ENCODE results near the gene FOXO1. TPM values are rescaled to one million over a fixed set of nuclear protein-coding genes. Genes with fewer than 3 reads are reported as not detected.

Gene FOXO1
- total RNA-seq, 2 donors from 2014 or later: 41.7 to 60.9 TPM

DNA sequence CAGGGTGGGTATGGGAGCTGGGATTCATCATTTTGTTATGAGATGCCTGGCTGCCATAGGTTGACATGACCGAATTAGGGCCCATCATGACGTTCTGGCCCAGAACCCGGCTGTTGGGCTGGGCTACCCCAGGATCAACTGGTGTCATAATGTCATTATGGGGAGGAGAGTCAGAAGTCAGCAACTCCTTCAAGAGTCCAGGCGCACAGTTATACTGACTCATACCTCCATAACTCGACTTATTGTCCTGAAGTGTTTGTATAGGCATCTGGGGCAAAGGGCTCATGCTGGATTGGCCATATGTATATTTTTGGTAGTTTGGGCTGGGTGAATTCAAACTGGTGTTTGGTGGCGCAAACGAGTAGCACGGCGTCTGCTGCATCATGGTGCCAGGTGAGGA lies 106.5 kb downstream of the FOXO1 start:
- no peaks in the 10 kb centered on the region for H3K36me3 ChIP-seq
- H3K9me3 ChIP-seq: no peaks in the 10 kb centered on the region
- H3K27ac ChIP-seq: no peak overlapping the region
- peaks cover 46 to 72% of the 10 kb centered on the region in 2 donors for H3K4me1 ChIP-seq (ENCODE audit: control insufficient read depth in 1 of 2, low read depth in 2 of 2)
- no peak overlapping the region for H3K4me3 ChIP-seq
- no peak for ATAC-seq (ENCODE audit: insufficient number of reproducible peaks, low FRiP score, low read depth)
- H3K27me3 ChIP-seq (replicated peaks; ENCODE audit: insufficient read depth): no peaks in the 10 kb centered on the region
- TF ChIP-seq, protein P1, sequence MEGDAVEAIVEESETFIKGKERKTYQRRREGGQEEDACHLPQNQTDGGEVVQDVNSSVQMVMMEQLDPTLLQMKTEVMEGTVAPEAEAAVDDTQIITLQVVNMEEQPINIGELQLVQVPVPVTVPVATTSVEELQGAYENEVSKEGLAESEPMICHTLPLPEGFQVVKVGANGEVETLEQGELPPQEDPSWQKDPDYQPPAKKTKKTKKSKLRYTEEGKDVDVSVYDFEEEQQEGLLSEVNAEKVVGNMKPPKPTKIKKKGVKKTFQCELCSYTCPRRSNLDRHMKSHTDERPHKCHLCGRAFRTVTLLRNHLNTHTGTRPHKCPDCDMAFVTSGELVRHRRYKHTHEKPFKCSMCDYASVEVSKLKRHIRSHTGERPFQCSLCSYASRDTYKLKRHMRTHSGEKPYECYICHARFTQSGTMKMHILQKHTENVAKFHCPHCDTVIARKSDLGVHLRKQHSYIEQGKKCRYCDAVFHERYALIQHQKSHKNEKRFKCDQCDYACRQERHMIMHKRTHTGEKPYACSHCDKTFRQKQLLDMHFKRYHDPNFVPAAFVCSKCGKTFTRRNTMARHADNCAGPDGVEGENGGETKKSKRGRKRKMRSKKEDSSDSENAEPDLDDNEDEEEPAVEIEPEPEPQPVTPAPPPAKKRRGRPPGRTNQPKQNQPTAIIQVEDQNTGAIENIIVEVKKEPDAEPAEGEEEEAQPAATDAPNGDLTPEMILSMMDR (IDR thresholded peaks at IDR 0.05): no peak
- DNase-seq (ENCODE audit: low spot score): no peak

- H3K4me3 ChIP-seq: no peak overlapping the region
- TF ChIP-seq, protein P1 (IDR thresholded peaks at IDR 0.05): no peak
- DNase-seq (ENCODE audit: low spot score) (no peak), ATAC-seq (ENCODE audit: insufficient number of reproducible peaks, low FRiP score, low read depth) (no peak)
- H3K27ac ChIP-seq: no peak overlapping the region
- H3K4me1 ChIP-seq (ENCODE audit: control insufficient read depth in 1 of 2, low read depth in 2 of 2): peaks cover 33 to 66% of the 10 kb centered on the region in 2 donors
- H3K27me3 ChIP-seq (replicated peaks; ENCODE audit: insufficient read depth): no peaks in the 10 kb centered on the region
- no peaks in the 10 kb centered on the region for H3K36me3 ChIP-seq
- H3K9me3 ChIP-seq: no peaks in the 10 kb centered on the region
Observed at GRCh38 chr13:40558656-40559055, 107.8 kb downstream of the FOXO1 start.

- no peaks in the 10 kb centered on the region for H3K36me3 ChIP-seq
- H3K4me3 ChIP-seq: no peak overlapping the region
- H3K27me3 ChIP-seq (replicated peaks; ENCODE audit: insufficient read depth): no peaks in the 10 kb centered on the region
- TF ChIP-seq, protein P1 (IDR thresholded peaks at IDR 0.05): no peak
- no peak overlapping the region for H3K27ac ChIP-seq
- no peaks in the 10 kb centered on the region for H3K9me3 ChIP-seq
- peaks cover 20 to 47% of the 10 kb centered on the region in 2 donors for H3K4me1 ChIP-seq (ENCODE audit: control insufficient read depth in 1 of 2, low read depth in 2 of 2)
- no peak for DNase-seq (ENCODE audit: low spot score)
- no peak for ATAC-seq (ENCODE audit: insufficient number of reproducible peaks, low FRiP score, low read depth)
Observed at GRCh38 chr13:40556453-40556852, 110.0 kb downstream of the FOXO1 start.

DNA sequence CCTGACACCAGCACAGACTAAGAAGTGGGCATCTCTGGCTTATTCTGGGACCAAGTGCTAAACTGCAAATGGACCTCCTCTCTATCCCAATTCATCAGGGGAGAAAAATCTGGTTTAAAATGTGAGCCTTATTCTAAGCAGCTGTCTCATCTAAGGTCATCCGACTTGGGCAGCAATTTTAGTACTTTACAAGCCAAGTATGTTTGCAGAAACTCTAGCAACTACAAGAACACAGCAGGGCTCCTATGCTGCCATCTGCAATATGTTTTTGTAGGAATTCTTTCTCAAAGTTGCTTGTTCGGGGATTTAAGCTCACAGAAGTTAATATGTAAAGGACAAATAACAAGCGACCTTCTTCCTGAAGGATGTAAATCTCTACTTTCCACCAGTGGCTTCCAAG lies 113.1 kb downstream of the FOXO1 start:
- ATAC-seq (ENCODE audit: insufficient number of reproducible peaks, low FRiP score, low read depth) (no peak), DNase-seq (ENCODE audit: low spot score) (no peak)
- TF ChIP-seq, protein P1 (IDR thresholded peaks at IDR 0.05): no peak
- no peaks in the 10 kb centered on the region for H3K36me3 ChIP-seq
- H3K27ac ChIP-seq: no peak overlapping the region
- no peaks in the 10 kb centered on the region for H3K9me3 ChIP-seq
- peaks cover 19 to 49% of the 10 kb centered on the region in 2 donors for H3K4me1 ChIP-seq (ENCODE audit: control insufficient read depth in 1 of 2, low read depth in 2 of 2)
- no peak overlapping the region for H3K4me3 ChIP-seq
- H3K27me3 ChIP-seq (replicated peaks; ENCODE audit: insufficient read depth): no peaks in the 10 kb centered on the region

DNA sequence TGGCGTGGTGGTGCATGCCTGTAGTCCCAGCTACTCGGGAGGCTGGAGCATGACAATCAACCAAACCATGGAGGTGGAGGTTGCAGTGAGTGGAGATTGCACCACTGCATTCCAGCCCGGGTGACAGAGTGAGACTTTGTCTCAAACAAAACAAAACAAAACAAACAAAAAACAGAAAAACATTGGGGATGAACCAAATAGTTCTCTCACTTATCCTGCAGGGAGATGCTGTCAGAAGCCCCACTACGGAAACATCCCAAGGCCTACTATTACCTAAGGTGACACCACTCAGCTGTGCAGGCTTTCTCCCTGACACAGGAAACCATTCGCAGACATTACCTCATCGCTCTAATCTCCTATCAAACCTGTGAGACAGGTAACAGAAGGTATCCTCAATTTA lies 113.5 kb downstream of the FOXO1 start:
- TF ChIP-seq, protein P1 (IDR thresholded peaks at IDR 0.05): no peak
- no peaks in the 10 kb centered on the region for H3K36me3 ChIP-seq
- peaks cover 20 to 49% of the 10 kb centered on the region in 2 donors for H3K4me1 ChIP-seq (ENCODE audit: control insufficient read depth in 1 of 2, low read depth in 2 of 2)
- ATAC-seq (ENCODE audit: insufficient number of reproducible peaks, low FRiP score, low read depth) (no peak), DNase-seq (ENCODE audit: low spot score) (no peak)
- no peaks in the 10 kb centered on the region for H3K9me3 ChIP-seq
- no peak overlapping the region for H3K27ac ChIP-seq
- no peak overlapping the region for H3K4me3 ChIP-seq
- no peaks in the 10 kb centered on the region for H3K27me3 ChIP-seq (replicated peaks; ENCODE audit: insufficient read depth)

Data from thoracic aorta (tissue), 2 donors.